Tibial artery (tissue), 4 donors: ENCODE measurements around the gene DCLRE1B.

Experiments used
- DNase-seq, 2 donors: peaks; one replicate each; pipeline ENCODE4 v3.0.0-alpha.2; 2019
- H3K27ac ChIP-seq, 2 donors: fragments of 200-600 bp; sonication (generic) in 1 of 2; 1 replicate in 1 of 2; 2 replicates in 1 of 2; pipeline ENCODE4 v1.5.1; 2018 to 2019; ENCODE audit warnings: mild to moderate bottlenecking in 1 of 2
- H3K27me3 ChIP-seq, 2 donors: fragments of 200-600 bp; sonication (generic) in 1 of 2; one replicate each; pipeline versions ENCODE4 v1.5.1 to v1.6.0; 2016 to 2019
- H3K36me3 ChIP-seq, 3 donors: fragments of 200-600 bp; sonication (generic) in 2 of 3; one replicate each; pipeline ENCODE4 v1.5.1; 2016 to 2019; ENCODE audit warnings: mild to moderate bottlenecking in 2 of 3
- H3K4me1 ChIP-seq, 4 donors: fragments of 200-600 bp; sonication (generic) in 2 of 4; 1 replicate in 3 of 4; 2 replicates in 1 of 4; pipeline ENCODE4 v1.5.1; 2016 to 2019
- H3K4me3 ChIP-seq, 2 donors: fragments of 200-600 bp; sonication (generic) in 1 of 2; 1 replicate in 1 of 2; 2 replicates in 1 of 2; pipeline ENCODE4 v1.5.1; 2018 to 2019; ENCODE audit warnings: mild to moderate bottlenecking in 2 of 2
- H3K9me3 ChIP-seq, 3 donors: fragments of 200-600 bp; sonication (generic) in 1 of 3; one replicate each; pipeline ENCODE4 v1.5.1; 2016 to 2019
- CTCF ChIP-seq, 2 experiments: fragments of 200-600 bp in 1 of 2; fragments of 450-650 bp in 1 of 2; IDR thresholded peaks; one replicate each; pipeline ENCODE4 v1.5.1; 2017 to 2019; ENCODE audit warnings: antibody characterized with exemption in 2 of 2, mild to moderate bottlenecking in 1 of 2, moderate library complexity in 1 of 2
- intact Hi-C: fragments of 100-400 bp; cut with DNase I; formaldehyde crosslinking; loops from one replicate; pipeline ENCODE4 v1.15.0; 2023; ENCODE audit warnings: low total_unique reads

The DCLRE1B gene

GRCh38 chr1:113870778-113871177 is 34.3 kb upstream of the DCLRE1B start:
- Histone ChIP-seq H3K27me3 (no peaks in the 10 kb centered on the region), H3K9me3 (no peaks in the 10 kb centered on the region), H3K4me3 (peak overlapping the region in 1 of 2 donors; percentile 9), H3K4me1 (no peaks in the 10 kb centered on the region), H3K27ac (no peak overlapping the region), H3K36me3 (no peaks in the 10 kb centered on the region)
- intact Hi-C loops: no loop called here
- no peak for DNase-seq
- TF ChIP-seq CTCF (IDR thresholded peaks at IDR 0.05): no peak

- Histone ChIP-seq H3K4me1 (no peaks in the 10 kb centered on the region), H3K27me3 (no peaks in the 10 kb centered on the region), H3K27ac (no peak within 1 kb of the TSS), H3K4me3 (peak within 1 kb of the TSS in 1 of 2 donors; percentile 9), H3K36me3 (no peaks in the 10 kb centered on the region), H3K9me3 (no peaks in the 10 kb centered on the region)
- DNase-seq: peak in 1 of 2 donors; percentile 31
- TF ChIP-seq CTCF (IDR thresholded peaks at IDR 0.05): no peak
- intact Hi-C loops: no loop called here
Observed at GRCh38 chr1:113871597-113872113, 33.5 kb upstream of the DCLRE1B start, which contains the start of gene PTPN22. Gene PTPN22 (minus strand): TSS chr1:113871712.

- no peak overlapping the region for H3K27ac ChIP-seq
- no peak for DNase-seq
Observed at GRCh38 chr1:113872219-113872935, 32.7 kb upstream of the DCLRE1B start.

GRCh38 chr1:113874012-113874879 is 30.9 kb upstream of the DCLRE1B start:
- H3K4me1 ChIP-seq: no peaks in the 10 kb centered on the region
- no peaks in the 10 kb centered on the region for H3K36me3 ChIP-seq
- H3K27ac ChIP-seq: no peak overlapping the region
- no peak for DNase-seq
- no peaks in the 10 kb centered on the region for H3K27me3 ChIP-seq
- H3K9me3 ChIP-seq: no peaks in the 10 kb centered on the region
- intact Hi-C loops: no loop called here
- H3K4me3 ChIP-seq: no peak overlapping the region
- no peak for TF ChIP-seq CTCF (IDR thresholded peaks at IDR 0.05)

More at GRCh38 chr1:113872219-113872935, 32.7 kb upstream of the DCLRE1B start:
- intact Hi-C loops: no loop called here
- H3K4me1 ChIP-seq: no peaks in the 10 kb centered on the region
- H3K36me3 ChIP-seq: no peaks in the 10 kb centered on the region
- H3K9me3 ChIP-seq: no peaks in the 10 kb centered on the region
- no peaks in the 10 kb centered on the region for H3K27me3 ChIP-seq
- TF ChIP-seq CTCF (IDR thresholded peaks at IDR 0.05): no peak
- no peak overlapping the region for H3K4me3 ChIP-seq

- no peaks in the 10 kb centered on the region for H3K27me3 ChIP-seq
- H3K27ac ChIP-seq: no peak overlapping the region
Observed at GRCh38 chr1:113875714-113876113, 29.4 kb upstream of the DCLRE1B start.

More at GRCh38 chr1:113875714-113876113, 29.4 kb upstream of the DCLRE1B start:
- no peak for DNase-seq
- no peaks in the 10 kb centered on the region for H3K4me1 ChIP-seq
- TF ChIP-seq CTCF (IDR thresholded peaks at IDR 0.05): no peak
- no peak overlapping the region for H3K4me3 ChIP-seq
- H3K9me3 ChIP-seq: no peaks in the 10 kb centered on the region
- intact Hi-C loops: no loop called here
- H3K36me3 ChIP-seq: no peaks in the 10 kb centered on the region
